GM19035 (cell line): ENCODE results near the gene SUGCT.

Source experiments
- ATAC-seq: cut with Tn5 transposase; IDR thresholded peaks from one replicate; pipeline ENCODE4 v1.9.1; 2021; ENCODE audit not compliant: unreplicated experiment

Gene SUGCT

GRCh38 chr7:40315277-40315676 lies 180.5 kb downstream of the SUGCT start:
- no peak for ATAC-seq

- ATAC-seq, result no peak
These were observed 181.4 kb downstream of the SUGCT start for GRCh38 chr7:40316176-40316575.

GRCh38 chr7:40324914-40325313 lies 190.1 kb downstream of the SUGCT start:
- ATAC-seq, result no peak

GRCh38 chr7:40327113-40327512 lies 192.3 kb downstream of the SUGCT start:
- no peak for ATAC-seq

GRCh38 chr7:40327873-40328272 lies 193.1 kb downstream of the SUGCT start:
- ATAC-seq, result no peak

GRCh38 chr7:40329601-40330153 lies 194.9 kb downstream of the SUGCT start:
- ATAC-seq, result peak; percentile 73

GRCh38 chr7:40330408-40330807 lies 195.6 kb downstream of the SUGCT start:
- no peak for ATAC-seq

GRCh38 chr7:40331915-40332314 lies 197.1 kb downstream of the SUGCT start:
- ATAC-seq, result no peak

GRCh38 chr7:40332516-40332915 lies 197.7 kb downstream of the SUGCT start:
- ATAC-seq, result no peak

GRCh38 chr7:40341836-40342235 lies 207.0 kb downstream of the SUGCT start:
- no peak for ATAC-seq

GRCh38 chr7:40346554-40346953 lies 211.7 kb downstream of the SUGCT start:
- no peak for ATAC-seq

GRCh38 chr7:40348126-40348728 lies 213.4 kb downstream of the SUGCT start:
- ATAC-seq, result no peak

GRCh38 chr7:40350100-40350499 lies 215.3 kb downstream of the SUGCT start:
- no peak for ATAC-seq

GRCh38 chr7:40354711-40355110 lies 219.9 kb downstream of the SUGCT start:
- ATAC-seq, result no peak

GRCh38 chr7:40356312-40356711 lies 221.5 kb downstream of the SUGCT start:
- no peak for ATAC-seq

GRCh38 chr7:40356871-40357709 lies 222.3 kb downstream of the SUGCT start:
- ATAC-seq, result no peak

- ATAC-seq, result no peak
These were observed 235.0 kb downstream of the SUGCT start for GRCh38 chr7:40369641-40370277.

GRCh38 chr7:40371806-40372440 lies 237.1 kb downstream of the SUGCT start:
- ATAC-seq, result no peak

GRCh38 chr7:40374575-40374974 lies 239.8 kb downstream of the SUGCT start:
- no peak for ATAC-seq

- no peak for ATAC-seq
These were observed 245.3 kb downstream of the SUGCT start for GRCh38 chr7:40380111-40380510.

GRCh38 chr7:40382145-40382544 lies 247.3 kb downstream of the SUGCT start:
- no peak for ATAC-seq
